ENCODE data around the gene CRB2. TPM values are rescaled to one million over a fixed set of nuclear protein-coding genes. Genes with fewer than 3 reads are reported as not detected.

CRB2 gene
- total RNA-seq, 1 donor, result not detected

GRCh38 chr9:123336449-123336848 is 19.5 kb upstream of the CRB2 start:
- no peak for DNase-seq (ENCODE audit: low read depth)
- TF ChIP-seq, protein P1, sequence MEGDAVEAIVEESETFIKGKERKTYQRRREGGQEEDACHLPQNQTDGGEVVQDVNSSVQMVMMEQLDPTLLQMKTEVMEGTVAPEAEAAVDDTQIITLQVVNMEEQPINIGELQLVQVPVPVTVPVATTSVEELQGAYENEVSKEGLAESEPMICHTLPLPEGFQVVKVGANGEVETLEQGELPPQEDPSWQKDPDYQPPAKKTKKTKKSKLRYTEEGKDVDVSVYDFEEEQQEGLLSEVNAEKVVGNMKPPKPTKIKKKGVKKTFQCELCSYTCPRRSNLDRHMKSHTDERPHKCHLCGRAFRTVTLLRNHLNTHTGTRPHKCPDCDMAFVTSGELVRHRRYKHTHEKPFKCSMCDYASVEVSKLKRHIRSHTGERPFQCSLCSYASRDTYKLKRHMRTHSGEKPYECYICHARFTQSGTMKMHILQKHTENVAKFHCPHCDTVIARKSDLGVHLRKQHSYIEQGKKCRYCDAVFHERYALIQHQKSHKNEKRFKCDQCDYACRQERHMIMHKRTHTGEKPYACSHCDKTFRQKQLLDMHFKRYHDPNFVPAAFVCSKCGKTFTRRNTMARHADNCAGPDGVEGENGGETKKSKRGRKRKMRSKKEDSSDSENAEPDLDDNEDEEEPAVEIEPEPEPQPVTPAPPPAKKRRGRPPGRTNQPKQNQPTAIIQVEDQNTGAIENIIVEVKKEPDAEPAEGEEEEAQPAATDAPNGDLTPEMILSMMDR (IDR thresholded peaks at IDR 0.05; ENCODE audit: insufficient read depth, low read depth, low read length), result no peak
- H3K4me3 ChIP-seq (ENCODE audit: low read depth, low read length), result no peak overlapping the region

- H3K4me3 ChIP-seq (ENCODE audit: low read depth, low read length), result no peak overlapping the region
- TF ChIP-seq, protein P1 (IDR thresholded peaks at IDR 0.05; ENCODE audit: insufficient read depth, low read depth, low read length), result no peak
- DNase-seq (ENCODE audit: low read depth), result no peak
Observed at GRCh38 chr9:123336959-123337358, 19.0 kb upstream of the CRB2 start.

GRCh38 chr9:123337971-123338370 is 18.0 kb upstream of the CRB2 start:
- H3K4me3 ChIP-seq (ENCODE audit: low read depth, low read length), result no peak overlapping the region
- no peak for DNase-seq (ENCODE audit: low read depth)
- TF ChIP-seq, protein P1 (IDR thresholded peaks at IDR 0.05; ENCODE audit: insufficient read depth, low read depth, low read length), result no peak

GRCh38 chr9:123338710-123339665 is 17.0 kb upstream of the CRB2 start:
- TF ChIP-seq, protein P1 (IDR thresholded peaks at IDR 0.05; ENCODE audit: insufficient read depth, low read depth, low read length), result no peak
- peak; percentile 53 for DNase-seq (ENCODE audit: low read depth)
- no peak overlapping the region for H3K4me3 ChIP-seq (ENCODE audit: low read depth, low read length)

DNA sequence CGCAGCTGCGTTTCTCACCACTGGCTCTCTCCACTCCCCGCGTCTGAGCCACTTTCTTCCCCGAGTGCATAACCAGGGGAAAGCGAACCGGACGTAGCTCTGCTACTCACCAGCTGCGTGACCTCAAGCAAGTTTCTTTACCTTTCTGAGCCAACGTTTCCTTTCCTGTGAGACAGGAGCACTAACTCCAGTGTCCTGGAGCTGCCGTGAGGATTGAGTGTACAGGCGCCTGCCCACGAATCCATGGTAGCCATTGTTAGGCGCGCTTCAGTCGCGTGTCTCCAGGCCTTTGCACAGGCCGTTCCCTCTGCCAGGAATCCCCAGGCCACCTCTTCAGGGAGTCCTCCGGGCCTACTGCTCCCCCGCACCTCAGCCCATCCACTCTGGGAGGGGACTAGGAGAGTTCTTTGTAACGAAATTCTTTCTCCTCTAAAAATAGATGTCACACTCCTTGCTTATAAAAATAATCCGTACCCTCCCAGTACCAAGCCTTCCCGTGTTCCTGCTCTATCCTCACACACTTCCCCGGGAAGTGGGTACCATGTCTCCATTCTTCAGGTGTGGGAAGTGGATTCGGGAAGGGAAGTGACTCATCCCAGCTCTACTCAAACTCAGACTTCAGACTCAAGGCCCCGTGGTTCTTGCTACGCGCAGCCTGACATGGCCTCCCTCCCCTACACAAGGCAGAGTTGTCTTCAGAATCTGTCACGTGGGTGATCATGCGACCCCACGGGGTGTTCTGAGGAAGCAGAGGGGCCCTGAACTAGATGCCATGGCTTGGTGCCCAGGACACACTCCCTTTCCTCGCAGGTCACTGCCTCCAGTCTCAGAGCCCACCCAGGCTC is 16.1 kb upstream of the CRB2 start:
- no peak for DNase-seq (ENCODE audit: low read depth)
- H3K4me3 ChIP-seq (ENCODE audit: low read depth, low read length), result no peak overlapping the region
- TF ChIP-seq, protein P1 (IDR thresholded peaks at IDR 0.05; ENCODE audit: insufficient read depth, low read depth, low read length), result no peak

DNA sequence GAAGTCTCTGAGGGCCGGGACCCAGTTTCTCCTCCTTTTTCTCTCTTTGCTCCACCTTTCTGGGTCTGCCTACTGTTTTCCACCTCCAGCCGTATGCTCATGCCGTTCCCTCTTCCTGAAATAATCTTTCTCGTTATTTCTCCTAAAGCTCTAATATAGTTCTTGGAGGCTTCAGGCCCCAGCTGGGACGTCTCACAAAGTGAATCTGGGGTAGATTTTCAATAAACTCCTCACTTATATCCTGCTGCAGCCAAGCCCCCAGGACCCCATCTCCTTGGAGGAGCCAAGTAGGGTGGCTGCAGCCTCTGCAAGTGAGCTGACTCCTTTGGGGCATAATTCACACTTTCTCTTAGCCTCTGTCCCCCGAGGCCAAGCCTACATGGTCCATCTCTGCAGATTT is 14.2 kb upstream of the CRB2 start:
- TF ChIP-seq, protein P1 (IDR thresholded peaks at IDR 0.05; ENCODE audit: insufficient read depth, low read depth, low read length), result no peak
- no peak overlapping the region for H3K4me3 ChIP-seq (ENCODE audit: low read depth, low read length)
- no peak for DNase-seq (ENCODE audit: low read depth)
